Vagina (tissue), 2 donors: Measurements from ENCODE around the gene ZNF771.
"Not testable (repeated sequence)": the region's sequence is repeated elsewhere in the genome, so short reads cannot be mapped to it uniquely, and the experiment has no call there.

Experiments used
- CTCF ChIP-seq, 3 experiments: fragments of 450-650 bp in 2 of 3; fragments of 200-600 bp in 1 of 3; sonication (generic) in 1 of 3; IDR thresholded peaks; one replicate each; pipeline ENCODE4 v1.5.1; 2017 to 2019; ENCODE audit warnings: antibody characterized with exemption in 3 of 3, mild to moderate bottlenecking in 2 of 3, moderate library complexity in 2 of 3
- POLR2A ChIP-seq, 2 donors: fragments of 450-650 bp; IDR thresholded peaks; one replicate each; pipeline ENCODE4 v1.6.1; 2017; ENCODE audit warnings: antibody characterized with exemption in 2 of 2, mild to moderate bottlenecking in 2 of 2, moderate library complexity in 2 of 2
- POLR2AphosphoS5 ChIP-seq, 2 donors: sonication (generic); formaldehyde crosslinking; IDR thresholded peaks; one replicate each; pipeline ENCODE4 v1.9.0; 2017; ENCODE audit warnings: antibody characterized with exemption in 2 of 2, mild to moderate bottlenecking in 2 of 2, low read depth in 1 of 2; ENCODE audit not compliant: insufficient read depth in 1 of 2

GRCh38 chr16:30461426-30461825 lies 54.0 kb downstream of the ZNF771 start:
- not testable (repeated sequence) for TF ChIP-seq CTCF (IDR thresholded peaks at IDR 0.05); POLR2AphosphoS5 (IDR thresholded peaks at IDR 0.05; ENCODE audit: insufficient read depth in 1 of 2, low read depth in 1 of 2); POLR2A (IDR thresholded peaks at IDR 0.05)
